GM21381 (cell line): ENCODE measurements around the gene FBRSL1.

ENCODE experiments used
- ATAC-seq: cut with Tn5 transposase; IDR thresholded peaks from one replicate; pipeline ENCODE4 v1.9.1; 2021; ENCODE audit warnings: mild to moderate bottlenecking, moderate library complexity; ENCODE audit not compliant: unreplicated experiment

The FBRSL1 gene

DNA sequence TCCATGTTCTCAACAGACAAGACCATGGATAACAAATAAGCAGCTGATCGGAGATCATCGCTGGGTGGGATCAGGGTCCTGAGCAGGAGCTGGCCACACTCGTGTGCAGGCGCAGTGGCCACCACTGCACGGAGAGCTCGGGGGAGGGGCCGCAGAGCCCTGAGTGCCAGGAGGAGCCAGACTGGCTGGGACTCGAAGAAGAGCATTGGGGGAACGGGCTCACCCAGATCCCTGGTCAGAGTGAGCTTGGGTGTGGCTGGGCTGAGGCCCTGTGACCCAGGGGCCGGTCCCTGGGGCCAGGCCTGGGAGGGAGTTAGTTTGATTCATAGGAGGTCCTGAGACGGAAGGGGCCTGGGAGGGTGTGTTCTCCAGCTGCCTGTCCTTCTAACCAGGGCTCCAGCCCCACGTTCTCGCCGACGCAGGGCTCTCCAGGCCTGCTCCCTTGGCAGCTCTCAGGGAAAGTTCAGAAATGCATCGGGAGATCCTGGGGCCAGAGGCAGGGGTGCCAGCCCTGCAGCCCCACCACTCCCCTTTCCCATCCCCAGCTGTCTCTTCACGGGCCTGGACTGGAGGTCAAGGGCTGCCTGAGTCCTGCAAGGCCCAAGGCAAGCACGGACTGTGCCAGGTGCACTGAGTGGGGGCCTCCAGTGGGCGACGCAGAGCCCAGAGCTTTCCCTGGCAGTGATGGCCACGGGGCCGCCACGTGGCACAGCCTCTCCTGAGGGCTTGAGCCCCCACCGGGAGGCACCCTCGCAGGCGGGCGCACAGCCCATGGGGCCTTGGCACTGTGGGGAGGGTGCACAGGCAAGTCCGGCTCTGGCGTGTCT, 48.1 kb downstream of the FBRSL1 start:
- no peak for ATAC-seq

DNA sequence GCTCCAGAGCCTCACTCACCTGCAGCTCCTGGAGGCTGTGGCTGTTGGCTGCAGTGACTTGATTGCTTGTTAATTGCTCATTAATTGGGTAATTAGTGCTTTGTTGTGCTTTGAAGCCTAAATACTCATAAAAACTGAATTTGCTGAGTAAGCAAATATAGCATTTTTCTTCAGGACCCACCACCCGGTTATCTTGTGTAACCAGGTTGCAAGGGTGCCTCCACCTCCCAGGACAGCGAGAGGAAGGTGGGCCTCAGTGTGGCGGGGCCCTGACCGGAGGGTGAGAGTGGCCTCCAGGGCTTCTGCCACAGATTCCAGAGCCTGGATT, 48.7 kb downstream of the FBRSL1 start:
- no peak for ATAC-seq

DNA sequence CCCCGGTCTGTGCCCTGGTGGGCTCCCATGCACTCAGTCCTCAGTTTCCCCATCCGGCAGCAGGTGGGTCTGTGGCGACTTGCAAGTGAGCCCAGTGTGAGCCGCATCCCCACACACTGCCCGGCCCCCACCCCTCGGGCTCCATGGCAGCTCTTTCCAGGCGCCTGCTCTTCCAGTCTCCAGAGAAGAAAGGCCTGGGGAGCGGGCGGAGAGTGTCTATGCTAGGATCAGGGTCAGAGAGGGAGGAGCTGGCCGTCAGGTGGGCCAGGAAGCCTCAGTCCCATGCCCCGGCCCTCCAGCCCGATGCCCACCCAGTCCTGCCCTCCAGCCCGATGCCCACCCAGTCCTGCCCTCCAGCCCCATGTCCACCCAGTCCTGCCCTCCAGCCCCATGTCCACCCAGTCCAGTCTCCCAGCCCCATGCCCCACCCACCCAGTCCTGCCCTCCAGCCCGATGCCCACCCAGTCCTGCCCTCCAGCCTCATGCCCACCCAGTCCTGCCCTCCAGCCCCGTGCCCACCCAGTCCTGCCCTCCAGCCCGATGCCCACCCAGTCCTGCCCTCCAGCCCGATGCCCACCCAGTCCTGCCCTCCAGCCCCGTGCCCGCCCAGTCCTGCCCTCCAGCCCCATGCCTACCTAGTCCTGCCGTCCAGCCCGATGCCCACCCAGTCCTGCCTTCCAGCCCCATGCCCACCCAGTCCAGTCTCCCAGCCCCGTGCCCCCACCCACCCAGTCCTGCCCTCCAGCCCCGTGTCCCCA, 49.2 kb downstream of the FBRSL1 start:
- no peak for ATAC-seq

DNA sequence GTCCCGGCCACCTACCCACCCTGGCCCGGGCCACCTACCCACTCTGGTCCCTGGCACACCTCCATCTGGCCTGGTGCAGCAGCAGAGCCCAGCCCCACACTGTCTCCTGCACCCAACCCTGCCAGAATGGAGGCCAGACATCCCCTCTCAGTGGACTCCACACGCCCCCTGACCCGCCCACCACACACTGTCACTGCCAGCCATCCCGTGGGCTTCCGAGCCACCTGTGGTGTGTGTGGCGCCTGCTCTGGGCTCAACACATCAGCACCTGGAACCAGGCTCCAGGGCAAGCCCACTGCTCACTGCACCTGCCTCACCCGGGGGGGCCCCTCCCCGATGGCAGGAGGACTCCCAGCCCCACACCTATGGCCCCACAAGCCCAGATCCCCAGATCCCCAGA, 50.5 kb downstream of the FBRSL1 start:
- ATAC-seq: no peak

DNA sequence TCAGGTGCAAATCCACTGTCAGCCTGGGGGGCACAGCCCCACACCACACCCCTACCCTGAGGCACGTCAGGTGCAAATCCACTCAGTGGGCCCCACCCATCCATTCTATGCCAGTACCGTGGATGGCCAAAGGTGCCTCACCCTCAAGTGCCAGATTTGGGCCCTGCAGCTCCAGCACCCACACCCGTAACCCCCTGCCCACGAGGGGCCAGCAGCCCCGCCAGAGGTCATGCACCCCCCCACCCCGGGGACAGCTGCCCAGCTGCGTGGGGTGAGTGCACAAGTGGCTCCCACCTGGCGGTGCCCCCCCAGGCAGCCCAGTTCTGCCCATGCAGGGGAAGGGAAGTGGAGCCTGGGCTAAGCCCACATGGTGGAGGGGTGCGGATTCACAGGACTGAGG, 51.2 kb downstream of the FBRSL1 start:
- ATAC-seq: no peak

DNA sequence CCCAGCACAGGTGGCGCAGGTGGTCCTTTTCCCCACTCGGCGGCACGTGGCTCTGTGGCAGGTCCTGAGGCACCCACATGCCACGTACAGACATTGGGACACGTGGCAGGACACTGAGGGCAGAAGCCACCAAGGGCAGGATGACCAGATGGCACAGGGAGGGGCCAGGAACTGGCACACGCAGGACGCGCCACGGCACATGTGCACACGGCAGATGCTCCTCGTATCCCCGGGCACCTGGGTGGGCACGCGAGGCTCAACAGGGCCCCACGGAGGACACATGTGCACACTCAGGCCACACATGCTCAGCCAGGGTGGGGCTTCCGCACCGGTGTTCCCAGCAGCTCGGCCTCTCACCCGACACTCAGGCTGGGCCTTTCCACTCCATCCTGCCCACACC, 52.0 kb downstream of the FBRSL1 start:
- ATAC-seq: no peak

DNA sequence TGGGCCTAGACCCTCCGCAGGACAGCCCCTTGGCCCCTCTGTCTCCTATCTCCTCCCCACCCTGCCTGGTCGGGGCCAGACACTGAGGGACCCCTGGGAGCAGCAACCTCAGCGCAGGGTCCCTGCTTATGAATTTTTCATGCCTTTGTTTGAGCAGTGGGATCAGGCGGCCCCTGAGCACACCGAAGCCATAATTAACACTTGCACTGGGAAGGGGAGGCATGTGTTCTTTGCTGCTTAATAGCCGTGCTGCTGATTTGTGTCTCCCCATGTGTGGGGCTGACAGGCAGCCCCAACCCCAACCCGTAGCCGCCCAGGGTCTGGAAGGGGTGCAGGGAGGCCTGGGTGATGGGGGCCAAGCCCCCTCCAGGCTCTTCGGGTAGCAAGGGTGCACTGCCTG, 52.7 kb downstream of the FBRSL1 start:
- ATAC-seq: no peak

DNA sequence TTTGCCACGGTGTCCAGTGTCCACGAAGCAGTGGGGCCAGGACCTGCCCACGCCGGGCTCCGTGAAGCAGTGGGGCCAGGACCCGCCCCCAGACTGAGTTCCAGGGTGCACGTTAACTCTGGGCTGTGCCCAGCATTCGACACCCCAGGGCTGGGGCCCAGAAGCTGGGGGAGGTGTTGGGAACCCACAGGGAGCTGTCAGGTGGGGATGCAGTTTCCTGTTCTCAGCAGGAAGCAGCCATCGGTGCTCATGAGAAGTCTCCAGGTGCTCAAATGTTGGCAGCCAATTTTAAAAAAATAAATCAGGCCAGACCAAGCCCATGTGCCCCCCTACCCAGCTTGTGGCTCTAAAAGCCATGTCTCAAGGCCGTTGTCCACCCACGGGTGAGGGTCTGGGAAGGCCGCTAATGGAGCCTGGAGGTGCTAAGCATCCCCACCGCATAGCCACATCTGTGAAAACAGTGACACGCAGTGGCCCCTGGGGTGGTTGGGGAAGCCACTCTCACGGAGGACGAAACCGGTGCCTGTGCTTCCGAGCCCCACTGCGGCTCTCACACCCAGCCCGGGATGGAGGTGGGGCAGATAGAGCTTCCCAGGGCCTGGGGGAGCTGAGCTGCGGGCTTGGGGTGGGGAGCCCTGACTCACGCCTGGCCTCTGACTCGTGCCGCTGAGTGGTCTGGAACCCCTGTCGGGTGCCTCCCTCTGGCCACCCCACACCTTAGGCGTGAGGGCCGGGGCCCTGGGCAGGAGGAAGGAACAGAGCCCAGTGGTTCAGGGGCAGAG, 53.5 kb downstream of the FBRSL1 start:
- no peak for ATAC-seq

DNA sequence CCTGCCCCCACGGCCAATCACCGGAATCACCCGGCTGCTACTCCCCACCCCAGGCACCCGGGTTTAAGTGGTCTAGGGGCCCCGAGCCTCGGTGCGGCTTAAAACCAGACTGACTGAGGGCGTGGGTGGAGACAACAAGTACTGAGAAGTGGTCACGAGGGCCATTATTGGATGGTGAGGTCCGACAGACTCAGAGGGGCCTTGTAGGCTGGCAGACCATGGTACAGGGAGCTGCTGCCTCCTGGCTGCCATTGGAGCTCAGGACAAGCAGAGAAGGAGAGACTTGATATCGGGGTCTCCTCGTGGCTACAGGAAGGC, 54.1 kb downstream of the FBRSL1 start:
- ATAC-seq: no peak

DNA sequence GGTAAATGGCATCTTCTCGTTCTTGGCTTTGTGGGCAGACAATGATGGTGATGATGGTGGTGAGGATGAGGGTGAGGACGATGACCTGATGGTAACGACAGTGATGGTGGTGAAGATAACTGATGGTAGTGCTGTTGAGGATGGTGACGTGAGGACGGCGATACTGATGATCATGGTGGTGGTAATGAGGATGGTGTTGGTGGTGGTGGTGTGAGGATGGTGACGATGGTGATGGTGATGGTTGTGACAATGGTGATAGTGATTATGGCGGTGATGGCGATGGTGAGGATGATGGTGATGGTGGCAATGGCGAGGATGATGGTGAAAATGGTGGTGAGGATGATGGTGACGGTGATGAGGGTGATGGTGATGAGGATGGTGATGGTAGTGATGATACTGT, 54.5 kb downstream of the FBRSL1 start:
- no peak for ATAC-seq

DNA sequence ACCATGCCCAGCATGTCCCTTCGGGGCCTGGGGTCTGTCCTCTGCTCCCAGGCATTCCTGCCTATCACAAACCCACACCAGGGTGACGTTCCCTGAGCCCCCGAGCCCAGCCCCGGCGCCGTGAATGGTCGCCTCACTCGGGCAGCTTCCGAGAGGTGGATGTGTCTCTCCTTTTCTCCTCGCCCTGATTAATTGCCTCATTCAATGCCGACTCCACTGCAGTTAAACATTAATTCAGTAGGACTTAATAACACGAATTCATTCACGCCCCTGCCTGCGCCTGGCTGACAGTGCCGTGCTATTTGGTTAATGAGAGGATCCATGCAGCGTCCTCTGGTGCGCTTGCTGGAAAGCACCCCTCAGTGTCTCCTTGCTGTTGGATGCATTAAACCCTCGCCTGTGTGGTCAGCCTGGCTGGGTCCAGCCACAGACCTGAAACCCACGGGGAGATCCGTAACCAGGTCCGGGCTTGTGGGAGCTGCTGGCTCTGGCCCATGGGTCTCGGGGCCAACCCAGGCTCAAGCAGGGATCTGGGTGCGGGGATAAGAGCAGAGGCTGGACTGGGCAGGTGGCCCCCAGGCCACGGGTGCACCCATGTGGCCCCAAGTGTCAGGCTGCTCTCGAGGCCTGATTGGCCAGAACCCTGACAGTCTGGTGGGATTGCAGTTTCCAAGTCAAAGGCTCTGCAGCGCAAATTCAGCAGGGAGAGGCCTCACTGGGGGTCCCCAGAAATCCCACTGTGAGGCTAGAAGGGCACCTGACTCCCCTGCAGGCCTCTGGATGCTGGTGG, 55.4 kb downstream of the FBRSL1 start:
- no peak for ATAC-seq

DNA sequence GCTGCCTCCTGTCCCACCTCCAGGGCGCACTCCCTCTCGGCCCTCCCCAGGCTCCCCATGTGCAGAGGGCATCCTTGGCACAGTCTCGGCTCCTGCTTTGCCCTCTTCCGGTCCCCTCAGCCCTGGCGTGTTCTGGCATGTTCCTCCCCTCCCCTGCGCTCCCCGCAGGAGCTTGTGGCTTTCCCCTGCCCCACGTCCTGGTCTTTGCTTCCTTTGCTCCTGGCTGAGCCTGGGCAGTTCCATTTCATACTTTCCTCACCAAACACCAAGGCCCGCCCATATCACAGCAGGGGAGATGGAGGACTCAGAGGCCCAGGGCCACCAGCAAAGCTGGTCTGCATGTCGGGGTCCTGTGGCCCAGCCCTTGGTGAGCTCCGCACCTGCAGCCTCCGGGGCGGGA, 56.0 kb downstream of the FBRSL1 start:
- ATAC-seq: no peak

DNA sequence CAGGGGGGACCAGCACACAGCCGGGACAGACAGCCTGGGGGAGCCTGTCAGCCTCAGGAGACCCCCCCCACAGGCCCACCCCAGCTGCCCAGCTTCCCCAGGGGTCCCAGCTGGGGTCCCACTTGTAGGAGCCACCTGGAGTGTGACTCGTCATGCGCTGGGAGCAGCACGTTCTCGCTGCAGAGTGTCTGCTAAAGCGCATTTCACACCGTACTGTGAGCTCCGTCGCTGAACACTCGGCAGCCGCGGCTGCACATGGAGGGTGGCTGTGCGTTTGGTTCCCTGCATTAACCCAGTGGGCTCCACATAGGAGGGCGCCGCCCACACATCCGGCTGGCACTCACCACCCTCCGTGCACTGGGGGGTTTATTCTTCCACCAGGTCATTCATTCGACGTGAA, 56.7 kb downstream of the FBRSL1 start:
- no peak for ATAC-seq

DNA sequence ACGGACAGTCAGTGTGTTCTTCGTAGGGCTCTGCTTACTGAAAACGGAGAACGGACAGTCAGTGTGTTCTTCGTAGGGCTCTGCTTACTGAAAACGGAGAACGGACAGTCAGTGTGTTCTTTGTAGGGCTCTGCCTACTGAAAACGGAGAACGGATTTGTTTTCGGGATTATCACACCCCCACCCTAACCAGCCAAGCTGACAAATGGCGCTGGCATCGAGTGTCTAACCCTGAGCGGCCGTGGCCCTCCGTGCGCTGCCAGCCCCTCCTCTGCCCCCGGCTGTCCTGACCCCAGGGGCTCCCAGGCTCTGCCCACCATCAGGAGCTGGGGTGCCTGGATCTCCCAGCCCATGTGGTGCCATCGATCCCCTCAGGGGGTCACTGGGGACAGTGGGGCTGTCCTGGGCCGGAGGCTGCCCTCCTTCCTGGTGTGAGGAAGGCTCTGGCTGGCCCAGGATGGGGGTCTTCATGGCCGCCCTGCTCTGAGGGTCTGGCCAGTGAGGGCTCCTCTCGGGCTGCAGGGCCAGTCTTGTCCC, 57.3 kb downstream of the FBRSL1 start:
- ATAC-seq: no peak

DNA sequence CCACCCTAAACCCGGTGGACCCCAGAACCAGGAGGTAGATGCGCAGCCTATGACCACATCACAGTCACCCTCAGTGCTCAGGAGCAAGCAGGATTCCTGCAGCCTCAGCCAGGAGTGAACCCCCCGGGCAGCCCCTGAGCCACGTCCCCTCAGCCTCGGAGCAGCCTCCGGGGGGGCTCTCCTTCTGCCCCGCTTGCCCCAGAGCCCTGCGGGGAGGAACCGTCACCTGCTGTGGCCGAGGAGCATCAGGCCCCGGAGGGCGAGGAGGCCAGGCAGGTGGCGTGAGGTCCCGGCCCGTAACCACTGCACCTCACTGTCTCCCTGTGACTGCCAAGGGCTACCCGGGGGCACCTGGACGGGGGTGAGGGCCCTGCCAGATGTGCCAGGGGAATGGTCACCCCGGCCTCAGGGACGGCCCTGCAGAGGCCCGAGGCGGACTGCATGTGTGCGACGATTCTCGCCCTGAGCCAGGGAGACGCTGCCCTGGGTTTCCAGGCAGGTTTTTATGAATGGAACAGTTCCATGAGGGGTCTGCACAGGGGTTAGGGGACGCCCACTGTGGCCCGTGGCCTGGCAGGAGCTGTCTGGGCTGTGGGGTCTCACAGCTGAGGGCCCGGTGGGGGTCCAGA, 58.6 kb downstream of the FBRSL1 start:
- no peak for ATAC-seq

DNA sequence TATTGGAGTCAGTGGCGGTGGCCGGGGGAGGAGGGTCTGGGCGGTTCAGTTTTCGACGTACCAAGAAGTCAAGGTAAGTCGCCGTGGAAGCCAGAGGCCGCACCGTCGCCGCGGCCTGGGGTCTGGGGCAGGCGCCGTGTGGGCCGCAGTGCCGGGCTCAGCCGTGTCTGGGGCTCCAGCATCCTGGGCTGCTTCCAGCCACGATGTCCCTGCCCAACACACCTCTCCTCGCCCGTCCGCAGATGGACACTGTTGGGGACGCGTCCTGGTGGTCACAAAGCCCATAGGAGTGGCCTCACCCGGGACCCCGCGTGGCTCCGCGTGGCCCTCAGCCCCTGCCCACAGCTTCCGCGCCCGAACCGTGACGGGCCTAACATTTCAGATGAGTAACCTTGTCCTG, 59.1 kb downstream of the FBRSL1 start:
- no peak for ATAC-seq

DNA sequence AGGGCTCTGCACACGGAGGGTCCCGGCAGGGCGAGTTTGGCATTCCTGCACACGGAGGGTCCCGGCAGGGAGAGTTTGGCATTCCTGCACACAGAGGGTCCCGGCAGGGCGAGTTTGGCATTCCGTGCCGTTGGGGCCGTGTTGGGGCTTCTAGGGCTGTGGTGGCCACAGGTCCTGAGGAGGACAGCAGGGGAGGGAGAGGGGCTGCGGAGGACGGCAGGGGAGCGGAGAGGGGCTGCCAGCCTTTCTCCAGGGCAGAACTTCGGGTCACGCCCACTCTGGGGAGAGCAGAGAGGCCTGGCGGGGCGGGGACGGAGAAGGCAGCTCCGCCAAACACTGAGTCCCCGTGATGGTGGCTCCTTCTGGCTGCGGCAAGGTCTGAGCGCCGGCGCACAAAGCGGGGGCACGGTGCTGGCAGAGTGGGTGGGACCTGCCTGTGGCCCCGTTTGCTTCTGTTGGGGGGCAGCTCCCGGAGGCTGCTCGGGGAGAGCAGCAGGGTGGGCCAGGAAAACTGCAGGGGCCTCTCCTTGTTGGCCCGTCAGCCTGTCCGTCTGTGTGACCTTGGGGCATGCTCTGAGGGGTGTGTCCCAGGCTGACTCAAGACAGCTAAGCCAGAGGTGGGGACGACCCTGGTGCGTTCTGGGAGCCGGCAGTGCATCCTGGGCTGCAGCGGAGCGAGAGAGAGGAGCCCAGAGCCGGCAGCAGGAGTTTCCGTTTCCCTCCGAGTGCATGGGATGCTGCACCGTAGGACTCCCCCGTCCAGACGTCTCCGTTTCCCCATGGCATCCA, 60.3 kb downstream of the FBRSL1 start:
- no peak for ATAC-seq

DNA sequence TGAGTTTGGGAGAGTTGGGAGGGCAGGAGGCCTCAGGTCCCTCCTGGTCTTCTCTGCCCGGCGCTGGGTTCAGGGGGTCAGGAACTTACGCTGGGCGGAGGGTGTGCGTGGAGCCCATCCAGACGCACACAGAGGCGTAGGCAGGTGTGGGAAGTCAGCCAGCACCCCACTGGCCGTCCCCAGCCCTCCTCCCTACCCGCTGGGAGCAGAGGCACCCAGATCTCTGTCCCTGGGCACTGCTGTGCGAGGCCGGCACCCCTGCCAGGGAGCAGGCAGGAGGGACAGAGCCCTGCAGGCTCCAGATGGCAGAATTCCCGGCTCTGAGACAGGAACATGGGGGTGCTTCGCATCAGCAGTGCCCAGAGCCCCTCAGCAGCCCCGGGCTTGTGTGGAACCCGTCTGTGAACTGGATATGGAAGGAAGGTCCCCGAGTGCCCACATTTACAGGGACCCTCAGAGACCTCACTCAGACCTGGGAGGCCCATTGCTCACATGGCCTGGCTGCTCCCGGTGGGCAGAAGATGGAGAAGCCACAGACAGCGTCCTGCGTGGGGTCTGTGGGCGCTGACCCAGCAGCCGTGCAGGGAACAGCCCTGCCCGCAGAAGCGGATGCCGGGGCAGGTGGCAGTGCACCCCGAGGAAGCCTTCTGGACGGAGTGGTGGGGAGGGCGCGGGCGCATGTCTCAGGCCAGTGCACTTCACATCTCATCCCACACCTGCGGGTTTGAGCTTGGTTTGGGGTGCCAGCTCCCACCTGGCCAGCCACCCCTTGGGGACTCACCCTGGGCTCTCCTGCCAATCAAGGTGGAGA, 61.1 kb downstream of the FBRSL1 start:
- no peak for ATAC-seq

DNA sequence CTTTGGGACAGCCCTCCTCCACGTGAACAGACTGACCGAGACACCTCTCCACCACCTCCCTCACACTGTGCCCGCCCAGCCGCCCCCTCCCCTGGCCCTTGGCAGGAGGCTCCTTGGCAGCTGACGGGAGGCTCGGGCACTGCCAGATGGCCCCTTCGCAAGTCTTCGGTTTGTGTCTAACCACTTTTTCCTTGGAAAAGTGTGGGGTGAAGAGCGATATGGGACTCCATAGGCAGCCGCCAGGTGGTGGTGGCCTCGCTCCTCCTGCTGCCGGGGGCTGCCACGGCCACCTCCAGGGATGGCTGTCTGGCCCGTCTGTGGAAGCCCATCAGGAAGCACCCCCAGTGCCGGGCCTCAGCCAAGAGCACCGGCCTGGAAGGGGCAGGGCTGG, 61.7 kb downstream of the FBRSL1 start:
- ATAC-seq: no peak
